ENCODE measurements around the gene RPIA. TPM values are rescaled to one million over a fixed set of nuclear protein-coding genes. Genes with fewer than 3 reads are reported as not detected.

The RPIA gene
- total and polyA plus RNA-seq, 2 donors (not counting 1 experiment from before 2014, with no cell fraction given), result 6.4 to 9.4 TPM

DNA sequence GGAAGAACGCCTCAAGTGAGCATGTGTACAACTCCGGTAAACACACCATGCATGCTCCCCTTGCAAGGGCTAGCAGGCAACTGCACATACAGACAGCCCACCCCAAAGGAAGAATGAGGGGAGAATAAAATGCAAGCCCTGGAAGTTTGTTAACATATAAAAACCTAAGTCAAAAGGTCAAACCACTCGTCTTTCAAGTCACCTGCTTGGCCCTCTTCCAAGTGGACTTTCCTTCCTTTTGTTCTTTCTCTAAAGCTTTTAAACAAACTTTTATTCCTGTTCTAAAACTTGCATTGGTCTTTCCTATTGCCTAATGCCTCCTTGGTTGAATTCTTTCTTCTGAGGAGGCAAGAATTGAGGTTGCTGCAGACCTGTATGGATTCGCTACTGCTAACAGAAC is 5.2 kb upstream of the RPIA start:
- H3K9me3 ChIP-seq (ENCODE audit: control insufficient read depth, insufficient read depth, low read depth, low read length), result no peaks in the 10 kb centered on the region
- H3K4me1 ChIP-seq (ENCODE audit: control insufficient read depth, extremely low read depth, insufficient read depth, low read length), result peaks cover 4% of the 10 kb centered on the region
- H2AFZ ChIP-seq (ENCODE audit: low read length), result no peak overlapping the region
- TF ChIP-seq EZH2 (IDR thresholded peaks at IDR 0.05; ENCODE audit: low read length, missing control alignments), result no peak
- TF ChIP-seq, protein P1, sequence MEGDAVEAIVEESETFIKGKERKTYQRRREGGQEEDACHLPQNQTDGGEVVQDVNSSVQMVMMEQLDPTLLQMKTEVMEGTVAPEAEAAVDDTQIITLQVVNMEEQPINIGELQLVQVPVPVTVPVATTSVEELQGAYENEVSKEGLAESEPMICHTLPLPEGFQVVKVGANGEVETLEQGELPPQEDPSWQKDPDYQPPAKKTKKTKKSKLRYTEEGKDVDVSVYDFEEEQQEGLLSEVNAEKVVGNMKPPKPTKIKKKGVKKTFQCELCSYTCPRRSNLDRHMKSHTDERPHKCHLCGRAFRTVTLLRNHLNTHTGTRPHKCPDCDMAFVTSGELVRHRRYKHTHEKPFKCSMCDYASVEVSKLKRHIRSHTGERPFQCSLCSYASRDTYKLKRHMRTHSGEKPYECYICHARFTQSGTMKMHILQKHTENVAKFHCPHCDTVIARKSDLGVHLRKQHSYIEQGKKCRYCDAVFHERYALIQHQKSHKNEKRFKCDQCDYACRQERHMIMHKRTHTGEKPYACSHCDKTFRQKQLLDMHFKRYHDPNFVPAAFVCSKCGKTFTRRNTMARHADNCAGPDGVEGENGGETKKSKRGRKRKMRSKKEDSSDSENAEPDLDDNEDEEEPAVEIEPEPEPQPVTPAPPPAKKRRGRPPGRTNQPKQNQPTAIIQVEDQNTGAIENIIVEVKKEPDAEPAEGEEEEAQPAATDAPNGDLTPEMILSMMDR (conservative IDR thresholded peaks at IDR 0.05 in 1 of 2, IDR thresholded peaks at IDR 0.05 in 1 of 2; ENCODE audit: low read depth in 1 of 2, low read length in 2 of 2), result no peak
- H3K9ac ChIP-seq (ENCODE audit: insufficient read depth, low read length), result no peak overlapping the region
- H3K79me2 ChIP-seq (ENCODE audit: control insufficient read depth, insufficient read depth, low read length), result peaks cover 2% of the 10 kb centered on the region
- no peak for DNase-seq (ENCODE audit: low read depth in 2 of 2)
- H3K27ac ChIP-seq (ENCODE audit: insufficient read depth, low read length), result no peak overlapping the region
- no peak overlapping the region for H3K4me3 ChIP-seq (replicated peaks in 1 of 4; ENCODE audit: control extremely low read depth in 1 of 4, insufficient read depth in 1 of 4, low read depth in 3 of 4, low read length in 4 of 4)
- no peak overlapping the region for H3K4me2 ChIP-seq (ENCODE audit: extremely low read depth, insufficient read depth, low read length)
- no peaks in the 10 kb centered on the region for H3K36me3 ChIP-seq (ENCODE audit: control insufficient read depth, insufficient read depth, low read length)
- H3K27me3 ChIP-seq (ENCODE audit: control insufficient read depth, insufficient read depth, low read length), result no peaks in the 10 kb centered on the region
- no peaks in the 10 kb centered on the region for H4K20me1 ChIP-seq (ENCODE audit: control insufficient read depth, extremely low read depth, insufficient read depth, low read length)

DNA sequence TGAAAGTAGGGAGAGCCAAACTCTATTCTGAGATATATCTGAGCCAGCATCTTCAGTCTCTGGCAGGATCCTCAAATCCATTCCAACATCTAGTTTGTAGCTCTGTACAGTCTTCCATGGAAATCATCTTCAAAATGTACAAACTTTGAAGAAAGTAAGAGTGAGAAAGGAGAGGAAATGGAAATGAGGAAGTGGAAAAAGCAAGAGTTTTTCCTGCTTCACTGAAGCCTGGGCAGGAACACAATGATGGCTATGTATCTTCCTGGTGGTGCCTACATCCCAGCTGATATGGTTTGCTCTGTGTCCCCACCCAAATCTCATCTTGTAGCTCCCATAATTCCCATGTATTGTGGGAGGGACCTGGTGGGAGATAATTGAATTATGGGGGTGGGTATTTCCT is 4.1 kb upstream of the RPIA start:
- Histone ChIP-seq H3K9ac (ENCODE audit: insufficient read depth, low read length) (no peak overlapping the region), H3K79me2 (ENCODE audit: control insufficient read depth, insufficient read depth, low read length) (peaks cover 5% of the 10 kb centered on the region), H3K36me3 (ENCODE audit: control insufficient read depth, insufficient read depth, low read length) (no peaks in the 10 kb centered on the region), H4K20me1 (ENCODE audit: control insufficient read depth, extremely low read depth, insufficient read depth, low read length) (no peaks in the 10 kb centered on the region), H3K27me3 (ENCODE audit: control insufficient read depth, insufficient read depth, low read length) (no peaks in the 10 kb centered on the region), H3K27ac (ENCODE audit: insufficient read depth, low read length) (no peak overlapping the region), H3K4me3 (replicated peaks in 1 of 4; ENCODE audit: control extremely low read depth in 1 of 4, insufficient read depth in 1 of 4, low read depth in 3 of 4, low read length in 4 of 4) (no peak overlapping the region), H3K4me1 (ENCODE audit: control insufficient read depth, extremely low read depth, insufficient read depth, low read length) (peaks cover 4% of the 10 kb centered on the region), H2AFZ (ENCODE audit: low read length) (no peak overlapping the region), H3K9me3 (ENCODE audit: control insufficient read depth, insufficient read depth, low read depth, low read length) (no peaks in the 10 kb centered on the region), H3K4me2 (ENCODE audit: extremely low read depth, insufficient read depth, low read length) (no peak overlapping the region)
- DNase-seq (ENCODE audit: low read depth in 2 of 2), result no peak
- TF ChIP-seq EZH2 (IDR thresholded peaks at IDR 0.05; ENCODE audit: low read length, missing control alignments), result no peak
- TF ChIP-seq, protein P1 (conservative IDR thresholded peaks at IDR 0.05 in 1 of 2, IDR thresholded peaks at IDR 0.05 in 1 of 2; ENCODE audit: low read depth in 1 of 2, low read length in 2 of 2), result no peak

GRCh38 chr2:88690591-88691338 is 708 bp upstream of the RPIA start:
- Histone ChIP-seq H3K27ac (ENCODE audit: insufficient read depth, low read length) (peak overlapping the region; percentile 63), H2AFZ (ENCODE audit: low read length) (peak overlapping the region; percentile 92), H3K4me1 (ENCODE audit: control insufficient read depth, extremely low read depth, insufficient read depth, low read length) (peaks cover 4% of the 10 kb centered on the region), H3K27me3 (ENCODE audit: control insufficient read depth, insufficient read depth, low read length) (no peaks in the 10 kb centered on the region), H3K79me2 (ENCODE audit: control insufficient read depth, insufficient read depth, low read length) (peaks cover 17% of the 10 kb centered on the region), H3K36me3 (ENCODE audit: control insufficient read depth, insufficient read depth, low read length) (no peaks in the 10 kb centered on the region), H4K20me1 (ENCODE audit: control insufficient read depth, extremely low read depth, insufficient read depth, low read length) (no peaks in the 10 kb centered on the region), H3K9ac (ENCODE audit: insufficient read depth, low read length) (peak overlapping the region; percentile 73), H3K9me3 (ENCODE audit: control insufficient read depth, insufficient read depth, low read depth, low read length) (no peaks in the 10 kb centered on the region), H3K4me3 (replicated peaks in 1 of 4; ENCODE audit: control extremely low read depth in 1 of 4, insufficient read depth in 1 of 4, low read depth in 3 of 4, low read length in 4 of 4) (peak overlapping the region; percentile 73 to 96 (median 90)), H3K4me2 (ENCODE audit: extremely low read depth, insufficient read depth, low read length) (peak overlapping the region; percentile 96)
- no peak for TF ChIP-seq EZH2 (IDR thresholded peaks at IDR 0.05; ENCODE audit: low read length, missing control alignments)
- TF ChIP-seq, protein P1 (conservative IDR thresholded peaks at IDR 0.05 in 1 of 2, IDR thresholded peaks at IDR 0.05 in 1 of 2; ENCODE audit: low read depth in 1 of 2, low read length in 2 of 2), result no peak
- DNase-seq (ENCODE audit: low read depth in 2 of 2), result no peak
